GM12892 (cell line): Measurements from ENCODE around the gene FAM89B.

Experiments
- DNase-seq: peaks from one replicate; pipeline ENCODE4 v3.0.0; 2011; ENCODE audit not compliant: insufficient read length
- FAIRE-seq: peaks from 2 replicates; lab custom pipeline; 2011; peaks lifted over from hg19 to GRCh38; lab: Jason Lieb, UNC
- POLR2A ChIP-seq: IDR thresholded peaks from 2 replicates; pipeline ENCODE4 v1.6.1; 2011; ENCODE audit warnings: low read depth, low read length, control low read depth
- POLR2AphosphoS5 ChIP-seq: IDR thresholded peaks from 2 replicates; pipeline ENCODE4 v1.6.1; 2011; ENCODE audit warnings: low read depth, low read length, control low read depth
- TAF1 ChIP-seq: IDR thresholded peaks from 2 replicates; pipeline ENCODE4 v1.6.1; 2011; ENCODE audit warnings: low read depth, mild to moderate bottlenecking, control low read depth, low read length, borderline replicate concordance

The FAM89B gene

DNA sequence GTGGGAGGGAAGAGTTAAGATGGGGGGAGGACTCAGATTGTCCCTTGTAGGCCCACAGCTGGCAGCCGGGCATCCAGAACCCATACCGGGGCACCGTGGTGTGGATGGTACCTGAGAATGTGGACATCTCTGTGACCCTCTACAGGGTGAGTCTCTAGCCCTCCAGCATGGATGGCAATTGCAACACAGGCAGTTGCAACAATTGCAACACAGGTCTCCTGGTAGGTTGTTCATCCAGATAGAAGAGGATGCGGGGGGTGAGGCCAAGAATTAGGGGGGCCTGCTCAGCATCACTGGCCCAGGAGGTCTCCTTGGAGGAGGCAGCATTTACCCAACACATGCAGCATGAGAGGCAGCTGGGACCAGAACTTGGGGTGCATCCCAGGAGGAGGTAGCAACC lies 7.0 kb downstream of the FAM89B start:
- FAIRE-seq (no peak), DNase-seq (no peak)
- TF ChIP-seq POLR2A (no peak), TAF1 (no peak), POLR2AphosphoS5 (no peak)

DNA sequence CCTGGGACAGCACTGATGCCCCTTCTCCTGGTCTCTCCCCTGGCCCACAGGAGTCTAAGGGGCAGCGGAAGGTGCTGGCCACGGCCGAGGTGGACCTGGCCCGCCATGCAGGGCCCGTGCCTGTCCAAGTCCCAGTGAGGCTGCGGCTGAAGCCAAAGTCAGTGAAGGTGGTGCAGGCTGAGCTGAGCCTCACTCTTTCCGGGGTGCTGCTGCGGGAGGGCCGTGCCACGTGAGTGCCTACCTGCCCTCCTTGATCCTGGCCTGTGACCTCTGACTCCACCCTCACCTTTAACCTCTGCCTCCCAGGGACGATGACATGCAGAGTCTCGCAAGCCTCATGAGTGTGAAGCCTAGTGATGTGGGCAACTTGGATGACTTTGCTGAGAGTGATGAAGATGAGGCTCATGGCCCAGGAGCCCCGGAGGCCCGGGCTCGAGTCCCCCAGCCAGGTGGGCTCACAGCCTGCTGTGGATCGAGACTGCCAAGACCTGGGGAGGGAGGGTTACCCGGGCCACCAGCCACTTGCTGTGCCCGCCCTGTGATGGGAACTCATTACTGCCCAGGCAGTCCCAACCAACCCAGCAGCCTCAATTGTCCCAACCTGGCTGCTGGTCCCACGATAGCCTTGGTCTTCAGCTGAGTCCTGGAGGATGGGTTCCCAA lies 7.8 kb downstream of the FAM89B start:
- TF ChIP-seq POLR2A (no peak), POLR2AphosphoS5 (no peak), TAF1 (no peak)
- DNase-seq, result no peak
- FAIRE-seq, result no peak

DNA sequence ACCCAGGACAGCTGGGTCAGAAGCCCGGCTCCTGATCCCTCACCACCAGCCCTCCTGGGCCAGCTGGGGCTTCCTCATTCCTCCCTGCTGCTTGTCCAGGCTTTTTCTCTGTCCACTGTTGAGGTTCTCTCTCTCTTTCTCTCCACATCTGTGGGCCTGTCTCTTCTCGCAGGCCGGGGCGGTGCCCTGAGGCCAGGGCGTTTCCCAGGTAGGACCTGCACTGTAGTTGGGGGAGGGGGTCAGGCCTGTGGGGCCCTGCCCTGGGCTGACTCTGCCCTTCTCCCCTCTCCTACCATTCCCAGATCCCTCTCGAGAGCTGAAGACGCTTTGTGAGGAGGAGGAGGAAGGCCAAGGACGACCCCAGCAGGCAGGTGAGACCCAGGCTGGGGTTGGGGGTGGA lies 8.4 kb downstream of the FAM89B start:
- no peak for TF ChIP-seq TAF1
- TF ChIP-seq POLR2AphosphoS5, result no peak
- TF ChIP-seq POLR2A, result no peak
- no peak for DNase-seq
- FAIRE-seq, result no peak

GRCh38 chr11:65581928-65582327 lies 9.6 kb downstream of the FAM89B start:
- DNase-seq (no peak), FAIRE-seq (no peak)
- TF ChIP-seq POLR2A, result no peak
- TF ChIP-seq POLR2AphosphoS5, result no peak
- no peak for TF ChIP-seq TAF1

- DNase-seq, result no peak
- FAIRE-seq, result no peak
- TF ChIP-seq POLR2A (no peak), POLR2AphosphoS5 (no peak), TAF1 (no peak)
Observed at GRCh38 chr11:65583589-65583988, 11.3 kb downstream of the FAM89B start.

DNA sequence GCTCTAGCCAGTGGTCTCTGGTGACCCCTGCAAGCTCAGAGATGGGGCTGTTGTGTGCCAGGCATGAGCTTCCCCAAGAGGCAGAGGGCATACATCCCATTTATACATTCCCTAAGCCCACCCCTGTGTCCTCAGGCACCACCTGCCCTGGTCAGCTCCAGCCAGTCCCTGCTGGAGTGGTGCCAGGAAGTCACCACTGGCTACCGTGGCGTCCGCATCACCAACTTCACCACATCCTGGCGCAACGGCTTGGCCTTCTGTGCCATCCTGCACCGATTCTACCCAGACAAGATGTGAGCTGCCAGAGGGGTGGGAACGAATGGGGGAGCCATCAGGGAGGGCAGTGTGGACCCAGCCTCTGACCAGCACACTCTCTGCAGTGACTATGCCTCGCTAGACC lies 11.8 kb downstream of the FAM89B start:
- FAIRE-seq, result no peak
- TF ChIP-seq POLR2A, result no peak
- no peak for TF ChIP-seq TAF1
- TF ChIP-seq POLR2AphosphoS5, result no peak
- no peak for DNase-seq

DNA sequence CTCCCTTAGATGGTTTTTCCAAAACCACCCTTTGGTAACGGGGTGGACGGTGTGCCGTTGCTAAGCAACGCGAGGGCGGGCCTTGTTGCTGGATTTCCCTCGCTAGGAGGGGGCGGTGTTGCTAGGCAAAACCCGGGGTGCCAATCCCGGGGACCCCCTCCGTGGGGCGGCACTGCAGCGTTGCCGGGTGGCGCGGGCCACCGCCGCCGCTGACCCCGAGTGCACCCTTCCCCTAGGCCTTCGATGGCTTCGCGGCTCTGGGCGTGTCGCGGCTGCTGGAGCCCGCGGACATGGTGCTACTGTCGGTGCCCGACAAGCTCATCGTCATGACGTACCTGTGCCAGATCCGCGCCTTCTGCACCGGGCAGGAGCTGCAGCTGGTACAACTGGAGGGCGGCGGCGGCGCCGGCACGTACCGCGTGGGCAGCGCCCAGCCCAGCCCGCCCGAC lies 12.4 kb downstream of the FAM89B start:
- DNase-seq (no peak), FAIRE-seq (no peak)
- TF ChIP-seq POLR2AphosphoS5, result no peak
- no peak for TF ChIP-seq TAF1
- no peak for TF ChIP-seq POLR2A

GRCh38 chr11:65585396-65586246 lies 13.3 kb downstream of the FAM89B start:
- peak; percentile 57 for FAIRE-seq
- DNase-seq, result no peak
- TF ChIP-seq TAF1 (no peak), POLR2A (no peak), POLR2AphosphoS5 (no peak)

DNA sequence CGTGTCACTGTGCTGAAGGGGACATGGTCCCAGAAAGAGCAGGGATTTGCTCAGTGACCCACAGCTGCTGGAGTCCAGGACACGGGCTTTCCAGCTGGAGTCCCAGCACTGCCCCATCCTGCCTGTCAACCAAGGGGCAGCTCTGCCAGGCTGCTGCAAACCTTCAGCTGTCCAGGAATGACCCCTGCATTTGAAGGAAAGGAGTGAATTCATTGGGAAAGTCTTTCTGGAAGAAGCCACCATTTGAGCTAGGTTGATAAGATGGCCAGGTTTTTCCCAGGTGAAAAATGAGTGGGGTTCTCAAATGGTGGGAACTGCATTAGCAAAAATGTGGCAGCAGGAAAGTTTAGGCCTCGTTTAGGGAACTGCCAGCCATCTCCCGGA lies 13.9 kb downstream of the FAM89B start:
- DNase-seq, result no peak
- FAIRE-seq, result no peak
- TF ChIP-seq POLR2AphosphoS5 (no peak), TAF1 (no peak), POLR2A (no peak)

DNA sequence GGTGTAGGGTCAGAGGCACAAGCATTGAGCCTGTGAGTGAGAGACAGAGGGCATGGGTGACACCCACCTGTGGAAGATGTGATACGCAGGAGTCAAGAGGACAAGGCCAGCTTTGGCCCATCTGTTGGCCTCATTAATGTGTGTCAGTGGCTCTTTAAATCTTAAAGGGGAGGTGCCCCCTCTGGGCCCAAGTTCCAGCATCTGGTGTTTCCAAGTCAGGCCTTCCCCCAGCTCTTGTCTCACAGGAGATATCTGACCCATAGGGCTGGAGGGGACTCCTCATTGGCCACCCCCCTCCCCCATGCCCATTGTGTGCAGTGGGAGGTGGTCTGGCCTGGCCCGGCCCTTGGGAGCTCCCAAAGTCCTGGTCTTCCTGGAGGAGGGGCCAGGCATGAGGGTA lies 14.3 kb downstream of the FAM89B start:
- DNase-seq (no peak), FAIRE-seq (peak; percentile 50)
- TF ChIP-seq TAF1, result no peak
- TF ChIP-seq POLR2AphosphoS5, result no peak
- TF ChIP-seq POLR2A, result no peak

- DNase-seq (peak; percentile 98), FAIRE-seq (peak; percentile 100)
- TF ChIP-seq POLR2AphosphoS5 (no peak), POLR2A (no peak; the same call in none of the 2 replicates), TAF1 (no peak)
Observed at GRCh38 chr11:65588199-65589054, 16.1 kb downstream of the FAM89B start.
